ENCODE measurements around the gene SLCO3A1.

SLCO3A1 gene

GRCh38 chr15:91860498-91860897, 7.0 kb downstream of the SLCO3A1 start:
- DNase-seq (ENCODE audit: low read depth in 1 of 2, low spot score in 1 of 2): no peak

- DNase-seq (ENCODE audit: low read depth in 1 of 2, low spot score in 1 of 2): no peak
Observed at GRCh38 chr15:91861223-91861622, 7.7 kb downstream of the SLCO3A1 start.

- DNase-seq (ENCODE audit: low read depth in 1 of 2, low spot score in 1 of 2): no peak
Observed at GRCh38 chr15:91862891-91863504, 9.5 kb downstream of the SLCO3A1 start.

GRCh38 chr15:91863621-91864255, 10.2 kb downstream of the SLCO3A1 start:
- DNase-seq (ENCODE audit: low read depth in 1 of 2, low spot score in 1 of 2): no peak

GRCh38 chr15:91864664-91865063, 11.2 kb downstream of the SLCO3A1 start:
- DNase-seq (ENCODE audit: low read depth in 1 of 2, low spot score in 1 of 2): no peak

GRCh38 chr15:91865486-91865885, 12.0 kb downstream of the SLCO3A1 start:
- no peak for DNase-seq (ENCODE audit: low read depth in 1 of 2, low spot score in 1 of 2)

- DNase-seq (ENCODE audit: low read depth in 1 of 2, low spot score in 1 of 2): no peak
Observed at GRCh38 chr15:91865950-91866349, 12.4 kb downstream of the SLCO3A1 start.

- no peak for DNase-seq (ENCODE audit: low read depth in 1 of 2, low spot score in 1 of 2)
Observed at GRCh38 chr15:91866371-91866905, 12.9 kb downstream of the SLCO3A1 start.

- DNase-seq (ENCODE audit: low read depth in 1 of 2, low spot score in 1 of 2): no peak
Observed at GRCh38 chr15:91866971-91867372, 13.5 kb downstream of the SLCO3A1 start.

GRCh38 chr15:91867581-91868026, 14.1 kb downstream of the SLCO3A1 start:
- DNase-seq (ENCODE audit: low read depth in 1 of 2, low spot score in 1 of 2): no peak

- DNase-seq (ENCODE audit: low read depth in 1 of 2, low spot score in 1 of 2): no peak
Observed at GRCh38 chr15:91870876-91871537, 17.5 kb downstream of the SLCO3A1 start.

GRCh38 chr15:91871837-91872236, 18.3 kb downstream of the SLCO3A1 start:
- no peak for DNase-seq (ENCODE audit: low read depth in 1 of 2, low spot score in 1 of 2)

GRCh38 chr15:91872356-91873137, 19.0 kb downstream of the SLCO3A1 start:
- DNase-seq (ENCODE audit: low read depth in 1 of 2, low spot score in 1 of 2): no peak

GRCh38 chr15:91873138-91873536, 19.6 kb downstream of the SLCO3A1 start:
- no peak for DNase-seq (ENCODE audit: low read depth in 1 of 2, low spot score in 1 of 2)

GRCh38 chr15:91874171-91874570, 20.7 kb downstream of the SLCO3A1 start:
- DNase-seq (ENCODE audit: low read depth in 1 of 2, low spot score in 1 of 2): no peak

- no peak for DNase-seq (ENCODE audit: low read depth in 1 of 2, low spot score in 1 of 2)
Observed at GRCh38 chr15:91874992-91875660, 21.6 kb downstream of the SLCO3A1 start.

- DNase-seq (ENCODE audit: low read depth in 1 of 2, low spot score in 1 of 2): no peak
Observed at GRCh38 chr15:91876187-91876586, 22.7 kb downstream of the SLCO3A1 start.

GRCh38 chr15:91878319-91878870, 24.9 kb downstream of the SLCO3A1 start:
- DNase-seq (ENCODE audit: low read depth in 1 of 2, low spot score in 1 of 2): no peak

GRCh38 chr15:91879158-91879557, 25.6 kb downstream of the SLCO3A1 start:
- no peak for DNase-seq (ENCODE audit: low read depth in 1 of 2, low spot score in 1 of 2)

GRCh38 chr15:91880373-91880772, 26.9 kb downstream of the SLCO3A1 start:
- DNase-seq (ENCODE audit: low read depth in 1 of 2, low spot score in 1 of 2): no peak

Data from activated T-helper 1 cell treated with anti-CD3 and anti-CD28 coated beads, Interleukin-2, amount 50 U/mL, for 16 hours (primary cell).